Activated CD8-positive, alpha-beta memory T cell treated with anti-CD3 and anti-CD28 coated beads, Interleukin-2, amount 50 U/mL, for 1 hour (primary cell): ENCODE data around the gene ROR1.
"Not testable (repeated sequence)": the region's sequence is repeated elsewhere in the genome, so short reads cannot be mapped to it uniquely, and the experiment has no call there.

Experiments used
- DNase-seq: peaks from one replicate; pipeline ENCODE4 v3.0.0-alpha.2; 2020; ENCODE audit errors: extremely low read depth

Gene ROR1

GRCh38 chr1:63793741-63794240 is 20.0 kb downstream of the ROR1 start:
- no peak for DNase-seq

DNA sequence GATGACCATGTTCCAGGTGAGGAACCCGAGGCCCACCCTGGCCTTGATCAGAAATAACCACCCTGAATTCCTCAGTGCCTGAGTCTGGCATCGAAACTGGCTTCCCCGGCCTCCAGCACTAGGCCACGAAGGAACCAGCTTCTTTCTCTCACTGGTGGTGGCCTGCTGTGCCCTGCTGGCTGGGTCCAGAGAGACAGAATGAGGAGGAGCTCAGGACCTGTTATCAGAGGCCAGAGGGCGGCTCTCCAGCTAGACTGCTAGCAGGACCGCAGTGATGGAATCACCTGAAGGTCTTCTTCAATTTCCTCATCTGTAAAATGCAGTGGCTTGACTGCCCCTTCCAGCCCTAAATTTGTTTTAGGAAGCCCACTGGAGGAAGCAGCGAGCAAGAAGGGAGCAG is 20.5 kb downstream of the ROR1 start:
- DNase-seq, result no peak

- DNase-seq, result no peak
Observed at GRCh38 chr1:63794939-63795378, 21.1 kb downstream of the ROR1 start.

GRCh38 chr1:63795455-63795854 is 21.6 kb downstream of the ROR1 start:
- no peak for DNase-seq

GRCh38 chr1:63797056-63797726 is 23.4 kb downstream of the ROR1 start:
- DNase-seq, result no peak

DNA sequence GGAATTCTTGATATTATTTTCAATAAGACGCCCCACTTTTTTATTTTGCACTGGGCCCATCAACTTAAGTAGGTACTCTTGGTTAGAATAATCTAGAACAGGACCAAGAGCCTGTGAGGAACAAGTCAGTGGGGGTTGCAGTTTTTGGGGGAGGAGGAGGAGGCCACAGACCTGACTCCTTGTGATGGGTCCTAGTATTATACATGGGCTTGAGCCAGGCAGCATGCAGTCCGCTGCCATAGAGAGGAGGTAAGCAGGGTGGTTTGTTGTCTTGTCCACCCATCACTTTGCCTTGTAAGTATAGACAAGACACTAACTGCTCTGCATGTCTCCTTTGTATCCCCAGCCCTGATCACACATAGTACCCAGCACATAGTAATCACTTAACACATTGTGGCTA is 24.5 kb downstream of the ROR1 start:
- no peak for DNase-seq

DNA sequence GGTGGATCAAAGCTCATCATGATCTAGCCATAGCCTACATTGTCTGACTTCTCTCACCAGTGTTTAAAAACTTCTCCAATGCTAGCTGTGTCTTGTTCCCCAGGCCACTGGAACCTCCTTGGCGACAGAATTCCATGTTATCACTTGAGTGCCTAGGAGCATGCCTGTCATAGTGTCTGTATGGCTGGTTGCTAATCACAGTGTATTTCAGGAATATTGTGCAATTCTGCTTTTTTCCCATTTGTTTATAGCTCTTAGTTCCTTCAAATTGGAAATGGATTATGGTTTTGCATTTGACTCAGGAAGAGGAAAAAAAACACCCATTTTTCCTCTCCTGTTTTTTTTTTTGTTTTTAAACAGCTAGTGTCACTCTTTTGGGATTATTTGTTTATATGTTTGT is 25.5 kb downstream of the ROR1 start:
- DNase-seq, result no peak

DNA sequence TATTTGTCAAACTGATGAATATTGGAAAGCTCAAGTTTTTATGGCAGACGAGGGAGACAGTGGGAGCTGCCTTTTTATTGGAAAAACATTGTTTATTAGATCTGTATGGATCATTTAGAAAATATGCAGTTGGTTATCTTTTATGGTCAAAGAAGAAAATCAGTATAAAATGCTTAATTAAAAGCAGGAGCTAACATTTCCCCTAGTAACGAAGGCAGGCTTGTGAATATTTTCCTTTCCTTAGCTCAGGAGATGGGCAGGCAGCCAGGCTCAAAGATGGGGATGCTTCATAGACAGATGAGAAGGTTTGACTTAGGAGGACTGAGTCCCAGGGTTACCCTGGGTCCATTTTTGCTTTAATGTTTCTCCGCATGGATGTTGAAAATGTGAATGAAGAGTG is 26.0 kb downstream of the ROR1 start:
- no peak for DNase-seq

DNA sequence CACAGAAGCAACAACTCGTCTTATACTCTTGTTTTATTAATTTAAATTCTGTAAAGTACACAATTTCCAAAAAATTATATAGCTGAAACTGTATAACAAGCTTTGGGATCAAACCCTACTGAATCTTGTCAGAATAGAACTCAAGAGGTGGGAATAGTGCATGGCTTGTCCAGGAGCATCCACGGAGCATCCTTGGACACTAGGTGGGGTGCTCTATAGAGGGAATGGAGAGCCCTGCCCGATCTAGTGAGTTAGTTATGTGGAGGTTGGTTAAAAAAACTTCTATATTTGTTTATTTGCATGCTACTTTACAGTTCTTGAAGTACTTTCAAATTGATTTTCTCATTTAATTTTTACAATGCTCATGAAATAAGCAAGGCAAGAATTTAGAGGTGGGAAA is 28.3 kb downstream of the ROR1 start:
- DNase-seq, result no peak

DNA sequence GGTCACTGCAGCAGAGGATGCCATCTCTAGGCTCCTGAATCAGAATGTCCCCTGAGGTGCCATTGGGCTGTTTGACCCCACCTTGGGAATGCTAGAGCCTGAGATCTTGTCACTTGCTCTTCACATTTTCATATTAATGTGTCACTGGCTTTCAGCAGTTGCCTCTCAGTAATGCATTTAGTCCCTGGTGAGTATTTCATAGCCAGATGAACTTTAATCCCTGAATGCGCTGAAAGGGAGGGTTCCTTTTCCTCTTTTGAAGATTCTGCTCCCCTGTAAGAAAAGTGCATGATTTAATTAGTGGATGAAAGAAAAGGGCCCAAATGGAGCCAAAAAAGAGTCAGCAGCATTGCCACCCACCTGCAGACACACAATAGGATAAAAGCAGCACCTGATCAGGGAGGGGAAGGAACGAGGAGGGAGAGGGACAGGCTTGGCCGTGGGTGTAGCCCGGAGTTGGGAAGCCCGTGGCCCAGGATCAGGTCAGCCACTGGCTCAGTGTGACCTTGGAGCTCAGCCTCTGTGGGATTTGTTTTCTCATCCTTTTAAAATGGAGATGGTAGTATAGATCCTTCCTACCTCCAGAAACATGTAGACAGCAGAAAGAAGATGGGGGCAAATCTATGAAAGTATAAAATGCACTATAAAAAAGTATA is 31.1 kb downstream of the ROR1 start:
- DNase-seq, result no peak

DNA sequence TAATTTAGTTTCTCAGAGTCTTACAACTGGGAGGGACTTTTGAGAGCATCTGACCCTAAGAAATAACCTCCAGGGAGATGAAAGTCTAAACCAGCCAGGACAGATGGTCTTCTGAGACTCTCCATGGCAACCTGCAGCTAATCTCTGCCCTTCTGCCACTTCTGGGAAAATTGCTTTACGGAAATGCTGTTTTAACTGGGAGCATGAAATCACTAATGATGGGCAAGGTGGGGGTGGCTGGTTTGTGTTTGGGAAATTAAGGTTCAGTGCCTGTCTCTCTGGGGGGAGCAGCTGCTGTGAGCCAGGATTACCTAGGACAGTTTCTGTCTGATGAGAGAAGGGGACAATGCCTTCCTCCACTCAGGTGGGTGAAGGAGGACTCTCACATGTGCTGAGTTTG is 33.2 kb downstream of the ROR1 start:
- no peak for DNase-seq

- no peak for DNase-seq
Observed at GRCh38 chr1:63810936-63811469, 37.2 kb downstream of the ROR1 start.

DNA sequence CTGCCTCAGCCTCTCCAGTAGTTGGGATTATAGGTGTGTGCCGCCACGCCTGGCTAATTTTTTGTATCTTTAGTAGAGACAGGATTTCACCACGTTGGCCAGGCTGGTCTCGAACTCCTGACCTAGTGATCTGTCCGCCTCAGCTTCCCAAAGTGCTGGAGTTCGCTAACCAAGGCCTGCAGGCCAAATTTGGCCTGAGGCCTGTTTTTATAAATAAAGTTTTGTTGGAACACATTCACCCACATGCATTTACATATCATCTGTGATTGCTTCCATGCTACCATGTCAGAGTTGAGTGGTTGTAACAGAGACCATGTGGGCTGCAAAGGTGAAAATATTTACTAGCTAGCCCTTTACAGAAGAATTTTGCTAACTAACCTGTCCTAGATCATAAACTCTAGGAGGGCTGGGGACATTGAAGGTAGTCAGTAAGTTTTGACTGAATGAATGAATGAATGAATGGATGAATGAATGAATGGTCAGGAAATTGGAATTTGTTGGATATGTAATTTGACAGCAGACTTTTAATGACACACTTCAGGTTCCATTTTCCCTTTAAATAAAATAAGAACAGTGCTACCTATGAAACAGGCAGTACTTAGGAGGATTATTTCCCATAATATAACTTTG is 38.4 kb downstream of the ROR1 start:
- no peak for DNase-seq

DNA sequence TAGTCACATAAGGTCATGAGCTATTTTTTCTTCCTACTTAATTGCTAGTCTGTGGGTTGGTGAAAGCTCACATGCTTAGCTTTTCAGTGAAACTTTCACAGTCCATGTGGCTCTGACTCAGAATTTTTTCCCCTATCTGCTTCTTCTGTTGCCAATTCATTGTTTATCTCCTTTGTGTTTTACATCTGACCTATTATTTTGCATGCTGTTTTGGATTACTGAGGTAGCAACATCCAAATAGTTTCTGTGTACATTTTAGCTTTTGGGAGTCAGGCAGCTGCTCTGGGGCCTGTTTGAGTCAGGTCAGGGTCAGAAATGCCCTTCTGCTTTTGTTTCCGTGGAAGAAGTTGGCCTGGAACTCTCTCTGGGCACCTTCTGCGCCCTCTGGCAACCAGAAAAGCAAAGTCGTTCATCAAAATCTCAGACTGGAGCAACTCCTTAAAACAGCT is 40.0 kb downstream of the ROR1 start:
- no peak for DNase-seq

- not testable (repeated sequence) for DNase-seq
Observed at GRCh38 chr1:63816217-63816815, 42.5 kb downstream of the ROR1 start.

DNA sequence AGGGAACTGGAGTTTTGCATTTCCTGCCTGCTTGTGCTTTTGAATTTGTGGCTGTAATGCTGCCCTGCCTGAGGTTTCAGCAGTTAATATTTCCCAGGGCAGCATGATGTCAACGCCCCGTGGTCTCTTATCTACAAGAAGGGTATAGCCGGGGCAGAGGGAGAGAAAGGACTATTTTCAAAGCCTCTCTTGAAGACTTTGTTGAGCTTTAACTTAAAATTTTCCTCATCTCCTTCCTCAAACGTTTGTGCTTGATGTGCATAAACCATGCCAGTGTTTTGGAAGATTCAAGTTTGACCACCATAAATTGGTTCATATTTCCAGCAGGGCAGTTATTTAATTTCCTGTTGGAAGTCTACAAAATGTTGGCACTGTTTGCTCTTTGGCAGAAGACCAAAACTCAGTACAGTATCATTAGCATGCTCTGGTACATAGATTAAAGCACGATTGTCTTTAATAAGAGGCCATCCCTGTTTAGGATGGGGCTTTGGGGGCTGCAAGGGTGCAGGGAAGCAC is 43.4 kb downstream of the ROR1 start:
- DNase-seq, result no peak

DNA sequence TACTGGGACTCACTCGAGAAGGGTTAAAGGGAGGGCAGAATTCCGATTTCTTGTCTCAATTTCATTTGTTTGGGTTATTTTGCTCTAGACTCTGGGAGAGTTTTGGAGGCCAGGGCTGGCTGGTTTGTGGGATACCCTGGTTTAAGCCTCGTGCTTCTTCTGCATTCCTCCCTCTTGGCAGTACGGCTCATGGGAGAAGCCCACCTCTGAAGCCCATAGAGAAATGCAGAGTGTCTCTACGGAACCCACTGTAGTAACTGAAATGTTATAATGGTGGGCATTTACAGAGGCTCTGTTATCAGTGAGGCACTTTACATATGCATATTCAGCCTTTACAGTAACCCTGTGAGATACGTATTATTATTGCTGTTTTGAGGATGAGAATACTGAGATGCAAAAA is 43.9 kb downstream of the ROR1 start:
- no peak for DNase-seq

- no peak for DNase-seq
Observed at GRCh38 chr1:63818567-63819325, 44.9 kb downstream of the ROR1 start.

- no peak for DNase-seq
Observed at GRCh38 chr1:63819795-63820194, 46.0 kb downstream of the ROR1 start.

DNA sequence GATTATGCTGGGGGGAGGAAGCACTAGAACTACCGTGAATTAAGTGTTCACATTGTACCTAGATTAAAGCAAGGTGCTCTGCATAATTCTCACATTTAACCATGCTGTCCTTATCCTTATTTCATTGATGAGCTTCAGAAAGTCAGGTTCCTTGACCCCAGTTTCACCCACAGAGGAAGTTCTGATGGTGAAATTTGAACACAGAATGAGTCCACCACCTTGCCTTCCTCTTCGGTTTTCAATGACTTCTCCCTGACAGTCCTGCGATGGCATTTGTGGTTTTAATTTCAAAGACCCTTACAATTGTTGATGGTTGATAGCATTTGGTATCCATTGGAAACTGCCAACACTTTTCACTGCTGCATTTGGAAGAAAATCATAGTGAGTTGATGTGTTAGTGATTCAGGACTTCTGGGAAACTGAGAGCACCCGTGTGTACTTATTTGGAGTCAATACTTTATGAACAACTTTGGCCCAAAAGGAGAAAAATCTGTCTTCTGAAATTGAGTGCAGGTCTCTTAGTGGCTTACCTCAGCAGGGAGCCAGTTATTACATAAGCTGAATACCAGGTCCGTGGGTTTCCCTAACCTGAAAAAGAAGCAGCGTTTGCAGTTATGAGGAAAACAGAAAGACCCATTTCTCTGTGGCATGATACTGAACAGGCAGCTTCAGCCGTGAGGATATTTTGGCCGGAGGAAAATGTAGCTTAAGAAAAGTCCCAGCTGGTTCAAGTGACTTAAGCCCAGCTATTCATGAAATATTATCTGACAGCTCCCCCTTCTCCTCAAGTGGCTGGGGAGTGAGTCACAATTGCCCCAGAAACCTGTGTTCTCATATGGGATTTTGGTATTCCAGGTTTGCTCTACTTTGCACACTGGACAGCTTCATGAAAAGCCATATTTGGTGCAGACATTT is 47.5 kb downstream of the ROR1 start:
- no peak for DNase-seq
